Right lobe of liver (tissue), 4 donors: ENCODE measurements around the gene ATF7.

Experiments used
- POLR2A ChIP-seq: fragments of 450-650 bp; IDR thresholded peaks from one replicate; pipeline ENCODE4 v1.6.1; 2017; ENCODE audit warnings: antibody characterized with exemption, mild to moderate bottlenecking
- TF ChIP-seq, protein P1 (sequence below), 4 donors: fragments of 200-600 bp in 3 of 4; fragments of 450-650 bp in 1 of 4; IDR thresholded peaks; one replicate each; pipeline versions ENCODE4 v1.5.1 to v1.8.0; 2016 to 2022; ENCODE audit warnings: antibody characterized with exemption in 4 of 4, mild to moderate bottlenecking in 2 of 4
- donor health status: DM: no; HTN: no; CAD: no.
- donor health status: DM: no; HTN: no; CAD: no.
- donor health status: DM: no; HTN: yes; CAD: no.

DNA sequence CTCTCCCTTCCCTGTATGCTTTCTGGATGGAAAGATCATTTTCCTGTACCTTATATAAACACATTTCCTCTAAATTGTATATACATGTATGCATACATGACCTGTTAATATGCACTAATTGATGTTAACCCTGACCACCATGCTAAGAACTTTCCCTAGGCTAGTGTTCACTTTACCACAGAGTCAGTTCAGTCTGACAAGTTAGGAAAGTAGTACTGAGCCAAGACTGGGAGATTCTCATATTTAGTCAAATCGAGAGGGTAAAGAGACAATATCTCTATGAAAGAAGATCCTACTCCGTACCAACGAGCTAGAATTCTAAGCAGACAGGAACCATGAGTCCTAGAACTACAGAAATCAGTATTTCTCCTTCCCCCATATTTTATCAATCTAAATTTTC is 36.8 kb downstream of the ATF7 start:
- no peak for TF ChIP-seq POLR2A
- TF ChIP-seq, protein P1, sequence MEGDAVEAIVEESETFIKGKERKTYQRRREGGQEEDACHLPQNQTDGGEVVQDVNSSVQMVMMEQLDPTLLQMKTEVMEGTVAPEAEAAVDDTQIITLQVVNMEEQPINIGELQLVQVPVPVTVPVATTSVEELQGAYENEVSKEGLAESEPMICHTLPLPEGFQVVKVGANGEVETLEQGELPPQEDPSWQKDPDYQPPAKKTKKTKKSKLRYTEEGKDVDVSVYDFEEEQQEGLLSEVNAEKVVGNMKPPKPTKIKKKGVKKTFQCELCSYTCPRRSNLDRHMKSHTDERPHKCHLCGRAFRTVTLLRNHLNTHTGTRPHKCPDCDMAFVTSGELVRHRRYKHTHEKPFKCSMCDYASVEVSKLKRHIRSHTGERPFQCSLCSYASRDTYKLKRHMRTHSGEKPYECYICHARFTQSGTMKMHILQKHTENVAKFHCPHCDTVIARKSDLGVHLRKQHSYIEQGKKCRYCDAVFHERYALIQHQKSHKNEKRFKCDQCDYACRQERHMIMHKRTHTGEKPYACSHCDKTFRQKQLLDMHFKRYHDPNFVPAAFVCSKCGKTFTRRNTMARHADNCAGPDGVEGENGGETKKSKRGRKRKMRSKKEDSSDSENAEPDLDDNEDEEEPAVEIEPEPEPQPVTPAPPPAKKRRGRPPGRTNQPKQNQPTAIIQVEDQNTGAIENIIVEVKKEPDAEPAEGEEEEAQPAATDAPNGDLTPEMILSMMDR (IDR thresholded peaks at IDR 0.05), result no peak
